Endodermal cell (in vitro differentiated cells): ENCODE measurements around the gene CD93. TPM values are rescaled to one million over a fixed set of nuclear protein-coding genes. Genes with fewer than 3 reads are reported as not detected.

Source experiments
- DNase-seq: peaks from one replicate; pipeline ENCODE4 v3.0.0-alpha.2; 2017
- H3K27ac ChIP-seq: 2 replicates; pipeline ENCODE4 v1.5.1; 2013; ENCODE audit warnings: mild to moderate bottlenecking, low read depth, low read length, moderate library complexity
- H3K27me3 ChIP-seq: 2 replicates; pipeline ENCODE4 v1.6.1; 2013; ENCODE audit warnings: mild to moderate bottlenecking, low read length, moderate library complexity; ENCODE audit not compliant: insufficient read depth, control insufficient read depth, poor library complexity, severe bottlenecking
- H3K36me3 ChIP-seq: 2 replicates; pipeline ENCODE4 v1.7.0; 2013; ENCODE audit warnings: mild to moderate bottlenecking, low read length, moderate library complexity; ENCODE audit not compliant: control insufficient read depth, insufficient read depth
- H3K4me1 ChIP-seq: one replicate; pipeline ENCODE4 v1.7.0; 2013; ENCODE audit warnings: low read length; ENCODE audit not compliant: control insufficient read depth, insufficient read depth
- H3K4me3 ChIP-seq: 2 replicates; pipeline ENCODE4 v1.5.1; 2013; ENCODE audit warnings: mild to moderate bottlenecking, low read length, moderate library complexity
- H3K9ac ChIP-seq: 2 replicates; pipeline ENCODE4 v1.6.1; 2013; ENCODE audit warnings: mild to moderate bottlenecking, low read length, moderate library complexity; ENCODE audit not compliant: poor library complexity, severe bottlenecking; ENCODE audit errors: extremely low read depth
- H3K9me3 ChIP-seq: 2 replicates; pipeline ENCODE4 v1.6.1; 2013; ENCODE audit warnings: mild to moderate bottlenecking, low read length, moderate library complexity; ENCODE audit not compliant: control insufficient read depth
- H3K27ac Mint-ChIP-seq: 2 replicates; pipeline ENCODE4 v1.8.0; 2020; ENCODE audit warnings: mixed read lengths
- H3K27me3 Mint-ChIP-seq: 2 replicates; pipeline ENCODE4 v1.8.0; 2021; ENCODE audit warnings: mild to moderate bottlenecking, mixed read lengths; ENCODE audit not compliant: insufficient read depth
- H3K36me3 Mint-ChIP-seq: 2 replicates; pipeline ENCODE4 v1.8.0; 2020; ENCODE audit warnings: low read depth, mixed read lengths
- H3K4me1 Mint-ChIP-seq: 2 replicates; pipeline ENCODE4 v1.8.0; 2020; ENCODE audit warnings: mixed read lengths
- H3K4me3 Mint-ChIP-seq: 2 replicates; pipeline ENCODE4 v1.8.0; 2020; ENCODE audit warnings: mild to moderate bottlenecking, moderate library complexity, mixed read lengths
- H3K9me3 Mint-ChIP-seq: 2 replicates; pipeline ENCODE4 v1.8.0; 2020; ENCODE audit warnings: mild to moderate bottlenecking, mixed read lengths
- WGBS, 2 experiments: methylation state at CpG; one replicate each; pipeline versions ENCODE4 v1.1.5 to v1.1.7; 2013; ENCODE audit warnings: missing lambda C conversion rate in 2 of 2, mixed read lengths in 1 of 2; ENCODE audit not compliant: insufficient coverage in 1 of 2, insufficient read length in 1 of 2; 5-methylcytosine and 5-hydroxymethylcytosine counted together
- total RNA-seq, 2 donors: library from RNA; stranded (reverse); fragmentation: NEBNext Ultra II Directional in 1 of 2; extraction: Animal tissue kit (Norgen Biotek cat#: 25700) in 1 of 2; gene quantifications; 2 replicates in 1 of 2; 3 replicates in 1 of 2; pipeline ENCODE4 v1.2.1, GENCODE V29; 2021
- TF ChIP-seq, protein P1 (sequence below): fragments of 200-600 bp; sonication (generic); conservative IDR thresholded peaks from 2 replicates; pipeline ENCODE4 v1.5.0; 2021; ENCODE audit warnings: antibody characterized with exemption, mild to moderate bottlenecking

Gene CD93
- total RNA-seq, 2 donors from 2014 or later = 0.04 TPM; not detected in 1

DNA sequence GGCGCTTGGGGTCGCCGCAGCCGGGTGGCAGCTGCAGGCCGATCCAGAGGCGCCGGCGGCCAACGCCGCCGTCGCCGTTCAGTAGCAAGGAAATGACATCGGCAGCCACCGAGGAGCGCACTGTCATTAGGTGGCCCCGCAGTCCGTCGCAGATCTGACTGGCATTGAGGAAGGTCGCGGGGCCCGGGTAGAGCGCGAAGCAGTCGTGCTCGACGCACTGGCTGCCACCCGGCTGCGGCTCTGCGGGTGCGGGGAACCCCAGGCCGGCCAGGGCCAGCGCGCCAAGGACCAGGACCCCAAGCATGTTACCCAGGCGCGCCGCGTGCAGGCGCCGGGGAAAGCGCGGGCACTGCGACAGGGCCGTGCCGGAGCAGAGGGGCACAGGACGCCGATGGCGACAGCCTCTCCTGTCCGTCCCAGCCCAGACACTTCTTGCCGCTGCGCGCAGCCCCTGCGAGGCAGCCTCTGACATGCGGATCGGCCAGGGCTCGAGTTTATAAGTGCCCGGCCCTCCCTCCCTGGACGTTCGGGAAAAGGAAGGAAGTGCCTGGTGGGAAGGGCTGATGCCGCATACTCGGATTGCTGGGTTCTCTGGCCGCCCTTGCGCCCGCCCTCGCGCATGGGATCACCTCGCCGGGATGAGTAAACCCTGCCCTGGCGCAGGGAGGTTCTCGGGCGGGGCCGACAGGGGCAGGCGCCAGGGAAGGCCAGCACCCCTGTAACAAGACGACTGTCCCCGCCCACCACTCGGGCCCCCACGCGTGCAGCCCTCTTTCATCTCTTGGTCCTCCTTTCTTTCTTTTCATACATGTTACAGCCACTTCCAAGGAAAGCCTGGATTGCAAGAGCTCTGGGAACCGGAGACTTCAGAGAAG lies 36.7 kb downstream of the CD93 start, which contains the start of gene THBD:
Gene THBD, minus strand, starts transcription at position 472 of the 875 bp plus-strand sequence. Its CDS starts 168 bp downstream, at position 304.
- 1% methylated on average over 34 to 79 of the region's 79 CpGs for WGBS, 2 experiments
- Mint-ChIP-seq H3K9me3 (no peaks in the 10 kb centered on the region), H3K36me3 (no peaks in the 10 kb centered on the region), H3K4me3 (peak within 1 kb of the TSS; percentile 77), H3K27me3 (peaks cover 69% of the 10 kb centered on the region), H3K27ac (no peak within 1 kb of the TSS), H3K4me1 (peaks cover 38% of the 10 kb centered on the region)
- peak within 1 kb of the TSS; percentile 84 for H3K4me3 ChIP-seq
- DNase-seq = peak; percentile 85
- no peaks in the 10 kb centered on the region for H3K36me3 ChIP-seq
- TF ChIP-seq, protein P1, sequence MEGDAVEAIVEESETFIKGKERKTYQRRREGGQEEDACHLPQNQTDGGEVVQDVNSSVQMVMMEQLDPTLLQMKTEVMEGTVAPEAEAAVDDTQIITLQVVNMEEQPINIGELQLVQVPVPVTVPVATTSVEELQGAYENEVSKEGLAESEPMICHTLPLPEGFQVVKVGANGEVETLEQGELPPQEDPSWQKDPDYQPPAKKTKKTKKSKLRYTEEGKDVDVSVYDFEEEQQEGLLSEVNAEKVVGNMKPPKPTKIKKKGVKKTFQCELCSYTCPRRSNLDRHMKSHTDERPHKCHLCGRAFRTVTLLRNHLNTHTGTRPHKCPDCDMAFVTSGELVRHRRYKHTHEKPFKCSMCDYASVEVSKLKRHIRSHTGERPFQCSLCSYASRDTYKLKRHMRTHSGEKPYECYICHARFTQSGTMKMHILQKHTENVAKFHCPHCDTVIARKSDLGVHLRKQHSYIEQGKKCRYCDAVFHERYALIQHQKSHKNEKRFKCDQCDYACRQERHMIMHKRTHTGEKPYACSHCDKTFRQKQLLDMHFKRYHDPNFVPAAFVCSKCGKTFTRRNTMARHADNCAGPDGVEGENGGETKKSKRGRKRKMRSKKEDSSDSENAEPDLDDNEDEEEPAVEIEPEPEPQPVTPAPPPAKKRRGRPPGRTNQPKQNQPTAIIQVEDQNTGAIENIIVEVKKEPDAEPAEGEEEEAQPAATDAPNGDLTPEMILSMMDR = no peak
- H3K9me3 ChIP-seq = no peaks in the 10 kb centered on the region
- no peak within 1 kb of the TSS for H3K27ac ChIP-seq
- H3K4me1 ChIP-seq = peaks cover 2% of the 10 kb centered on the region
- no peak within 1 kb of the TSS for H3K9ac ChIP-seq
- H3K27me3 ChIP-seq = peaks cover 46% of the 10 kb centered on the region

DNA sequence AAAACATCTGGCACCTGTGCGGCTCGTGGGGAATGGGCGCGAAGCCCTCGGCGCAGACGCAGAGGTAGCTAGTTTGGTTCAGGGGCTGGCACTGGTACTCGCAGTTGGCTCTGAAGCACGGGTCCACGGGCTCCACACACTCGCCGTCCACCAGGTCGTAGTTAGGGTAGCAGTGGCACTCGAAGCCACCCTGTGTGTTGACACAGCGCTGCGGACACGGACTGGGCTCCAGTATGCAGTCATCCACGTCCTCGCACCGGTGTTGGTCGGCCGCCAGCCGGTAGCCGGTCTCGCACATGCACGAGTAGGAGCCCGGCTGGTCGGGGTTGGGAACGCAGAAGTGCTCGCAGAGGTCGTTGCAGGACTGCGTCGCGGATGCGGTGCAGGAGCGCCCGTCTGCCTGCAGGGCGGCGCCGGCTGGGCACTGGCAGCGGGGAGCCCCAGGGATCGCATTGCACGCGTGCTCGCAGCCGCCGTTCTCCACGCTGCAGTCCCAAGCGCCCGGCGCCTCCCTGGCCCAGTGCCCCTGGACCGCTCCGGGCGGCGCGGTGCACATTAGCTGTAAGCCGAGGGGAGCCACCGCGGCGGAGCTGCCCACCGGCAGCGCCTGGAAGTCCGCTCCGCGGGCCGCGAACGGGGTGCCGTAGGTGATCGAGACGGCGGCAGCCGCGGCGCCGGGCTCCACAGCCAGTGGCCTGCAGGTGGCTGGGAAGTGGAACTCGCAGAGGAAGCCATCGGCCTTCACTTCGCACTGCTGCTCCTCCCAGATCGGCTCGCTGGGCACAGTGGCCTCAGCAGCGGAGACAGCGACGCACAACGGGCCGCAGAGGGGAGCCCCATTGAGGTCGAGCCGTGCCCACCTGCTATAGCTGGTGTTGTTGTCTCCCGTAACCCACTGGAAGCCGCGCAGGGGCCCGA lies 37.6 kb downstream of the CD93 start:
- no peaks in the 10 kb centered on the region for H3K9me3 Mint-ChIP-seq
- Histone ChIP-seq H3K9ac (no peak overlapping the region), H3K27ac (no peak overlapping the region), H3K9me3 (no peaks in the 10 kb centered on the region), H3K27me3 (peaks cover 46% of the 10 kb centered on the region), H3K4me3 (peak overlapping the region; percentile 84), H3K4me1 (peaks cover under 1% of the 10 kb centered on the region), H3K36me3 (no peaks in the 10 kb centered on the region)
- TF ChIP-seq, protein P1 = peak; percentile 82
- 13 to 16% methylated on average over 49 to 92 of the region's 92 CpGs for WGBS, 2 experiments
- peaks cover 71% of the 10 kb centered on the region for H3K27me3 Mint-ChIP-seq
- no peaks in the 10 kb centered on the region for H3K36me3 Mint-ChIP-seq
- peak; percentile 90 for DNase-seq
- no peak overlapping the region for H3K27ac Mint-ChIP-seq
- peak overlapping the region; percentile 77 for H3K4me3 Mint-ChIP-seq
- peaks cover 43% of the 10 kb centered on the region for H3K4me1 Mint-ChIP-seq

DNA sequence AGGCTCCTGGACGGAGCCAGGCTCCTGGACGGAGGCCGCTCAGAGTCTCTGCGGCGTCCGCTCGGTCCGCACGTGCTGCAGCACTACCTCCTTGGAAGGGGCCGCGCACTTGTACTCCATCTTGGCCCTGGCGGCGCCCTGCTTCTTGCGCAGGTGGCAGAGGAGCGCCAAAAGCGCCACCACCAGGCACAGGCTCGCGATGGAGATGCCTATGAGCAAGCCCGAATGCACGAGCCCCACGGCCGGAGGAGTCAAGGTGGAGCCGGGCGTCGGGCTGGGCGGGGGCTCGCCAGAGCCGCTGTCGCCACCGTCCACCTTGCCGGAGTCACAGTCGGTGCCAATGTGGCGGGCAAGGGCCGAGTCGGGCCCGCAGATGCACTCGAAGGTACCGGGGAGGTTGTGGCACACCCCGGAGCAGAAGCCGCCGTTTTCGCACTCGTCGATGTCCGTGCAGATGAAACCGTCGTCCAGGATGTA lies 38.3 kb downstream of the CD93 start:
- peaks cover 46% of the 10 kb centered on the region for H3K27me3 ChIP-seq
- no peaks in the 10 kb centered on the region for H3K9me3 Mint-ChIP-seq
- H3K9ac ChIP-seq = no peak overlapping the region
- H3K27ac ChIP-seq = no peak overlapping the region
- H3K4me3 ChIP-seq = peak overlapping the region; percentile 84
- 36 to 43% methylated on average over 22 to 47 of the region's 47 CpGs for WGBS, 2 experiments
- no peaks in the 10 kb centered on the region for H3K9me3 ChIP-seq
- peak; percentile 82 for DNase-seq
- TF ChIP-seq, protein P1 = no peak
- H3K36me3 ChIP-seq = no peaks in the 10 kb centered on the region
- no peak overlapping the region for H3K4me3 Mint-ChIP-seq
- H3K27me3 Mint-ChIP-seq = peaks cover 63% of the 10 kb centered on the region
- no peaks in the 10 kb centered on the region for H3K36me3 Mint-ChIP-seq
- no peak overlapping the region for H3K27ac Mint-ChIP-seq
- H3K4me1 Mint-ChIP-seq = peaks cover 43% of the 10 kb centered on the region
- peaks cover 2% of the 10 kb centered on the region for H3K4me1 ChIP-seq
